ENCODE data around the gene UNKL.

DNA sequence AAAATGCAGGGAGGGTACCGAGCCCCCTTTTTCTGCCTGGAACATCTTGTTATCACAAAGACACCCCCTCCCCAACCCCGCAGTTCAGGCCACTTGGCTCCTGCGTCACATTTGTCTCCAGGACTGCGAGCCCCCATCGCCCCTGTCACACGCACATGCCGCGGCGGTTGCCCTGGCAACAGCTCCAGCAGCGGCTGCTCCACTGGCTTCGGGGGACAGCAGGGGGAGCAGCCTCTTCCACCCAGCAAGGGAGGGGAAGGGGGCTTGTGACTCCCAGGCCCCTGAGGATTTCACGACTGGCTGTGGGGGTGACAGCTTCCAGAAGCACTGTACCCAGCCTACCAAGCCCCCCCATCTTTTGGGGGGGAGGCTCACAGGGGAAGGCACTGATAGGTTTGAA is 78.5 kb downstream of the UNKL start:
- TF ChIP-seq, protein P1, sequence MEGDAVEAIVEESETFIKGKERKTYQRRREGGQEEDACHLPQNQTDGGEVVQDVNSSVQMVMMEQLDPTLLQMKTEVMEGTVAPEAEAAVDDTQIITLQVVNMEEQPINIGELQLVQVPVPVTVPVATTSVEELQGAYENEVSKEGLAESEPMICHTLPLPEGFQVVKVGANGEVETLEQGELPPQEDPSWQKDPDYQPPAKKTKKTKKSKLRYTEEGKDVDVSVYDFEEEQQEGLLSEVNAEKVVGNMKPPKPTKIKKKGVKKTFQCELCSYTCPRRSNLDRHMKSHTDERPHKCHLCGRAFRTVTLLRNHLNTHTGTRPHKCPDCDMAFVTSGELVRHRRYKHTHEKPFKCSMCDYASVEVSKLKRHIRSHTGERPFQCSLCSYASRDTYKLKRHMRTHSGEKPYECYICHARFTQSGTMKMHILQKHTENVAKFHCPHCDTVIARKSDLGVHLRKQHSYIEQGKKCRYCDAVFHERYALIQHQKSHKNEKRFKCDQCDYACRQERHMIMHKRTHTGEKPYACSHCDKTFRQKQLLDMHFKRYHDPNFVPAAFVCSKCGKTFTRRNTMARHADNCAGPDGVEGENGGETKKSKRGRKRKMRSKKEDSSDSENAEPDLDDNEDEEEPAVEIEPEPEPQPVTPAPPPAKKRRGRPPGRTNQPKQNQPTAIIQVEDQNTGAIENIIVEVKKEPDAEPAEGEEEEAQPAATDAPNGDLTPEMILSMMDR (conservative IDR thresholded peaks at IDR 0.05): no peak
- TF ChIP-seq EZH2 (IDR thresholded peaks at IDR 0.05; ENCODE audit: low read depth): no peak

All from PC-9 (cell line).